GM20000 (cell line): ENCODE data around the gene HOXA11.

Experiments used
- DNase-seq: peaks from one replicate; pipeline ENCODE4 v3.0.0; 2012; ENCODE audit warnings: low spot score
- CTCF ChIP-seq: IDR thresholded peaks from 2 replicates; pipeline ENCODE4 v1.5.1; 2012; ENCODE audit warnings: mild to moderate bottlenecking, control low read depth; ENCODE audit errors: extremely low read depth, missing control alignments

The HOXA11 gene

GRCh38 chr7:27146491-27147198 is 38.4 kb downstream of the HOXA11 start:
- TF ChIP-seq CTCF = no peak
- DNase-seq = no peak

GRCh38 chr7:27145914-27146412 is 39.1 kb downstream of the HOXA11 start:
- TF ChIP-seq CTCF = no peak
- no peak for DNase-seq

- no peak for TF ChIP-seq CTCF
- DNase-seq = no peak
Observed at GRCh38 chr7:27145165-27145913, 39.7 kb downstream of the HOXA11 start.

- TF ChIP-seq CTCF = no peak
- DNase-seq = no peak
Observed at GRCh38 chr7:27144781-27145164, 40.3 kb downstream of the HOXA11 start.

- DNase-seq = no peak
- no peak for TF ChIP-seq CTCF
Observed at GRCh38 chr7:27143950-27144780, 40.9 kb downstream of the HOXA11 start.

- TF ChIP-seq CTCF = no peak
Observed at GRCh38 chr7:27143023-27143949, 41.7 kb downstream of the HOXA11 start, which contains the start of gene HOXA5. Gene HOXA5 (minus strand): TSS chr7:27143681. CDS start chr7:27143607, 74 bp downstream.

More at GRCh38 chr7:27143023-27143949, 41.7 kb downstream of the HOXA11 start, which contains the start of gene HOXA5:
- DNase-seq = no peak
